HEK293T (cell line): ENCODE data around the gene IRF3.

Experiments
- ELF4 ChIP-seq: fragments of 450-650 bp; IDR thresholded peaks from 2 replicates; pipeline ENCODE4 v1.6.1; 2017; ENCODE audit warnings: antibody characterized with exemption
- FOXA1 ChIP-seq: fragments of 450-650 bp; IDR thresholded peaks from 2 replicates; pipeline ENCODE4 v1.6.1; 2016; ENCODE audit warnings: mild to moderate bottlenecking
- FOXK2 ChIP-seq: fragments of 450-650 bp; IDR thresholded peaks from 2 replicates; pipeline ENCODE4 v1.6.1; 2016; ENCODE audit warnings: mild to moderate bottlenecking
- FOXM1 ChIP-seq: fragments of 450-650 bp; IDR thresholded peaks from 2 replicates; pipeline ENCODE4 v1.6.1; 2017; ENCODE audit warnings: mild to moderate bottlenecking, borderline replicate concordance
- NFRKB ChIP-seq: fragments of 450-650 bp; IDR thresholded peaks from 2 replicates; pipeline ENCODE4 v1.6.1; 2016; ENCODE audit warnings: mild to moderate bottlenecking, moderate library complexity
- SP1 ChIP-seq: fragments of 450-650 bp; IDR thresholded peaks from 2 replicates; pipeline ENCODE4 v1.6.1; 2017
- SUZ12 ChIP-seq: fragments of 450-650 bp; IDR thresholded peaks from 2 replicates; pipeline ENCODE4 v1.6.1; 2016; ENCODE audit warnings: mild to moderate bottlenecking
- TARDBP ChIP-seq: fragments of 450-650 bp; IDR thresholded peaks from 2 replicates; pipeline ENCODE4 v1.6.1; 2016

DNA sequence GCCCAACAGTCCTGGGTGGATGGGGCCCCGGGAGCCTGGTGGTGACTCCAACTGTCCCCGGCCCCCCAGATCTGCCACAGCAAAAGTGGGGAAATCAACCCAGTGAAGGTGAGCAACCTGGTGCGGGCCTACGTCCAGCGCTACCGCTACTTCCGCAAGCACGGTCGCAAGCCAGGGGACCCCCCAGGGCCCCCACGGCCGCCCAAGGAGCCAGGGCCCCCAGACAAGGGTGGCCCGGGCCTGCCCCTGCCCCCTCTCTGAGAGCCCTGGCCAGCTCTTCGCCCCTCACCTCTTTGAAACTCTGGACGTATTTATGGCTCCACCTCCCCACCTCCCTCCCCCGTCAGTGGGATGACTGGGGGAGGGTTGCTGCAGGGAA lies 7.5 kb downstream of the IRF3 start:
- no peak for TF ChIP-seq TARDBP
- no peak for TF ChIP-seq FOXA1
- no peak for TF ChIP-seq FOXM1
- no peak for TF ChIP-seq FOXK2
- TF ChIP-seq SP1: no peak
- TF ChIP-seq ELF4: no peak
- TF ChIP-seq NFRKB: no peak
- TF ChIP-seq SUZ12: no peak
